WTC11 (cell line): ENCODE results near the gene PARK7.

Experiments
- CTCF ChIP-seq: fragments of 200-600 bp; IDR thresholded peaks from 2 replicates; pipeline ENCODE4 v1.8.0; 2022; ENCODE audit warnings: antibody characterized with exemption
- ESRRA ChIP-seq: sonication (generic); formaldehyde crosslinking; IDR thresholded peaks from 2 replicates; pipeline ENCODE4 v1.8.1; 2022; ENCODE audit warnings: mild to moderate bottlenecking, missing genetic modification reagents, borderline replicate concordance
- ETV6 ChIP-seq: sonication (generic); formaldehyde crosslinking; IDR thresholded peaks from 2 replicates; pipeline ENCODE4 v1.8.1; 2022; ENCODE audit warnings: mild to moderate bottlenecking, missing genetic modification reagents
- FOXK1 ChIP-seq: sonication (generic); formaldehyde crosslinking; IDR thresholded peaks from 2 replicates; pipeline ENCODE4 v1.8.0; 2022; ENCODE audit warnings: mild to moderate bottlenecking, moderate library complexity, missing genetic modification reagents
- JUN ChIP-seq: sonication (generic); formaldehyde crosslinking; IDR thresholded peaks from 2 replicates; pipeline ENCODE4 v1.8.0; 2023; ENCODE audit warnings: mild to moderate bottlenecking, missing genetic modification reagents
- NR3C1 ChIP-seq: sonication (generic); formaldehyde crosslinking; conservative IDR thresholded peaks from 2 replicates; pipeline ENCODE4 v1.8.1; 2023; ENCODE audit warnings: low read depth, mild to moderate bottlenecking, missing genetic modification reagents
- TCF7 ChIP-seq: sonication (generic); formaldehyde crosslinking; IDR thresholded peaks from 2 replicates; pipeline ENCODE4 v1.8.0; 2022; ENCODE audit warnings: mild to moderate bottlenecking, low read depth, missing genetic modification reagents, moderate library complexity
- ZNF121 ChIP-seq: sonication (generic); formaldehyde crosslinking; IDR thresholded peaks from 2 replicates; pipeline ENCODE4 v1.8.0; 2023; ENCODE audit warnings: missing genetic modification reagents
- ZNF138 ChIP-seq: sonication (generic); formaldehyde crosslinking; conservative IDR thresholded peaks from 2 replicates; pipeline ENCODE4 v1.8.1; 2022; ENCODE audit warnings: mild to moderate bottlenecking, moderate library complexity, missing genetic modification reagents
- ZNF425 ChIP-seq: fragments of 250-450 bp; sonication (Bioruptor Pico); conservative IDR thresholded peaks from 2 replicates; pipeline ENCODE4 v1.9.0; 2021; ENCODE audit warnings: mild to moderate bottlenecking
- TF ChIP-seq, protein P1 (sequence below): sonication (generic); formaldehyde crosslinking; IDR thresholded peaks from 2 replicates; pipeline ENCODE4 v1.8.0; 2022; ENCODE audit warnings: mild to moderate bottlenecking, missing genetic modification reagents
- TF ChIP-seq, protein P2 (sequence below): sonication (generic); formaldehyde crosslinking; IDR thresholded peaks from 2 replicates; pipeline ENCODE4 v1.8.0; 2022; ENCODE audit warnings: missing genetic modification reagents
- TF ChIP-seq, protein P3 (sequence below): sonication (generic); formaldehyde crosslinking; IDR thresholded peaks from 2 replicates; pipeline ENCODE4 v1.8.1; 2023; ENCODE audit warnings: mild to moderate bottlenecking, moderate library complexity, missing genetic modification reagents
- TF ChIP-seq, protein P4 (sequence below): fragments of 250-450 bp; sonication (Bioruptor Pico); IDR thresholded peaks from 2 replicates; pipeline ENCODE4 v1.9.0; 2021; ENCODE audit warnings: mild to moderate bottlenecking, borderline replicate concordance

GRCh38 chr1:7928247-7928646 lies 33.3 kb upstream of the PARK7 start:
- TF ChIP-seq CTCF: no peak
- no peak for TF ChIP-seq NR3C1 (CRISPR knock-in tag)
- no peak for TF ChIP-seq TCF7 (CRISPR knock-in tag)
- TF ChIP-seq, protein P1, sequence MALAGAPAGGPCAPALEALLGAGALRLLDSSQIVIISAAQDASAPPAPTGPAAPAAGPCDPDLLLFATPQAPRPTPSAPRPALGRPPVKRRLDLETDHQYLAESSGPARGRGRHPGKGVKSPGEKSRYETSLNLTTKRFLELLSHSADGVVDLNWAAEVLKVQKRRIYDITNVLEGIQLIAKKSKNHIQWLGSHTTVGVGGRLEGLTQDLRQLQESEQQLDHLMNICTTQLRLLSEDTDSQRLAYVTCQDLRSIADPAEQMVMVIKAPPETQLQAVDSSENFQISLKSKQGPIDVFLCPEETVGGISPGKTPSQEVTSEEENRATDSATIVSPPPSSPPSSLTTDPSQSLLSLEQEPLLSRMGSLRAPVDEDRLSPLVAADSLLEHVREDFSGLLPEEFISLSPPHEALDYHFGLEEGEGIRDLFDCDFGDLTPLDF (CRISPR knock-in tag): no peak
- no peak for TF ChIP-seq ESRRA
- TF ChIP-seq JUN (CRISPR knock-in tag): no peak
- no peak for TF ChIP-seq ZNF121 (CRISPR knock-in tag)
- TF ChIP-seq, protein P2, sequence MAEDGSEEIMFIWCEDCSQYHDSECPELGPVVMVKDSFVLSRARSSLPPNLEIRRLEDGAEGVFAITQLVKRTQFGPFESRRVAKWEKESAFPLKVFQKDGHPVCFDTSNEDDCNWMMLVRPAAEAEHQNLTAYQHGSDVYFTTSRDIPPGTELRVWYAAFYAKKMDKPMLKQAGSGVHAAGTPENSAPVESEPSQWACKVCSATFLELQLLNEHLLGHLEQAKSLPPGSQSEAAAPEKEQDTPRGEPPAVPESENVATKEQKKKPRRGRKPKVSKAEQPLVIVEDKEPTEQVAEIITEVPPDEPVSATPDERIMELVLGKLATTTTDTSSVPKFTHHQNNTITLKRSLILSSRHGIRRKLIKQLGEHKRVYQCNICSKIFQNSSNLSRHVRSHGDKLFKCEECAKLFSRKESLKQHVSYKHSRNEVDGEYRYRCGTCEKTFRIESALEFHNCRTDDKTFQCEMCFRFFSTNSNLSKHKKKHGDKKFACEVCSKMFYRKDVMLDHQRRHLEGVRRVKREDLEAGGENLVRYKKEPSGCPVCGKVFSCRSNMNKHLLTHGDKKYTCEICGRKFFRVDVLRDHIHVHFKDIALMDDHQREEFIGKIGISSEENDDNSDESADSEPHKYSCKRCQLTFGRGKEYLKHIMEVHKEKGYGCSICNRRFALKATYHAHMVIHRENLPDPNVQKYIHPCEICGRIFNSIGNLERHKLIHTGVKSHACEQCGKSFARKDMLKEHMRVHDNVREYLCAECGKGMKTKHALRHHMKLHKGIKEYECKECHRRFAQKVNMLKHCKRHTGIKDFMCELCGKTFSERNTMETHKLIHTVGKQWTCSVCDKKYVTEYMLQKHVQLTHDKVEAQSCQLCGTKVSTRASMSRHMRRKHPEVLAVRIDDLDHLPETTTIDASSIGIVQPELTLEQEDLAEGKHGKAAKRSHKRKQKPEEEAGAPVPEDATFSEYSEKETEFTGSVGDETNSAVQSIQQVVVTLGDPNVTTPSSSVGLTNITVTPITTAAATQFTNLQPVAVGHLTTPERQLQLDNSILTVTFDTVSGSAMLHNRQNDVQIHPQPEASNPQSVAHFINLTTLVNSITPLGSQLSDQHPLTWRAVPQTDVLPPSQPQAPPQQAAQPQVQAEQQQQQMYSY (CRISPR knock-in tag): no peak
- TF ChIP-seq FOXK1 (CRISPR knock-in tag): no peak
- no peak for TF ChIP-seq ZNF138 (CRISPR knock-in tag)
- TF ChIP-seq, protein P3, sequence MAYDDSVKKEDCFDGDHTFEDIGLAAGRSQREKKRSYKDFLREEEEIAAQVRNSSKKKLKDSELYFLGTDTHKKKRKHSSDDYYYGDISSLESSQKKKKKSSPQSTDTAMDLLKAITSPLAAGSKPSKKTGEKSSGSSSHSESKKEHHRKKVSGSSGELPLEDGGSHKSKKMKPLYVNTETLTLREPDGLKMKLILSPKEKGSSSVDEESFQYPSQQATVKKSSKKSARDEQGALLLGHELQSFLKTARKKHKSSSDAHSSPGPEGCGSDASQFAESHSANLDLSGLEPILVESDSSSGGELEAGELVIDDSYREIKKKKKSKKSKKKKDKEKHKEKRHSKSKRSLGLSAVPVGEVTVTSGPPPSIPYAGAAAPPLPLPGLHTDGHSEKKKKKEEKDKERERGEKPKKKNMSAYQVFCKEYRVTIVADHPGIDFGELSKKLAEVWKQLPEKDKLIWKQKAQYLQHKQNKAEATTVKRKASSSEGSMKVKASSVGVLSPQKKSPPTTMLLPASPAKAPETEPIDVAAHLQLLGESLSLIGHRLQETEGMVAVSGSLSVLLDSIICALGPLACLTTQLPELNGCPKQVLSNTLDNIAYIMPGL (CRISPR knock-in tag): no peak
- no peak for TF ChIP-seq ETV6
- no peak for TF ChIP-seq ZNF425 (CRISPR knock-in tag)
- TF ChIP-seq, protein P4, sequence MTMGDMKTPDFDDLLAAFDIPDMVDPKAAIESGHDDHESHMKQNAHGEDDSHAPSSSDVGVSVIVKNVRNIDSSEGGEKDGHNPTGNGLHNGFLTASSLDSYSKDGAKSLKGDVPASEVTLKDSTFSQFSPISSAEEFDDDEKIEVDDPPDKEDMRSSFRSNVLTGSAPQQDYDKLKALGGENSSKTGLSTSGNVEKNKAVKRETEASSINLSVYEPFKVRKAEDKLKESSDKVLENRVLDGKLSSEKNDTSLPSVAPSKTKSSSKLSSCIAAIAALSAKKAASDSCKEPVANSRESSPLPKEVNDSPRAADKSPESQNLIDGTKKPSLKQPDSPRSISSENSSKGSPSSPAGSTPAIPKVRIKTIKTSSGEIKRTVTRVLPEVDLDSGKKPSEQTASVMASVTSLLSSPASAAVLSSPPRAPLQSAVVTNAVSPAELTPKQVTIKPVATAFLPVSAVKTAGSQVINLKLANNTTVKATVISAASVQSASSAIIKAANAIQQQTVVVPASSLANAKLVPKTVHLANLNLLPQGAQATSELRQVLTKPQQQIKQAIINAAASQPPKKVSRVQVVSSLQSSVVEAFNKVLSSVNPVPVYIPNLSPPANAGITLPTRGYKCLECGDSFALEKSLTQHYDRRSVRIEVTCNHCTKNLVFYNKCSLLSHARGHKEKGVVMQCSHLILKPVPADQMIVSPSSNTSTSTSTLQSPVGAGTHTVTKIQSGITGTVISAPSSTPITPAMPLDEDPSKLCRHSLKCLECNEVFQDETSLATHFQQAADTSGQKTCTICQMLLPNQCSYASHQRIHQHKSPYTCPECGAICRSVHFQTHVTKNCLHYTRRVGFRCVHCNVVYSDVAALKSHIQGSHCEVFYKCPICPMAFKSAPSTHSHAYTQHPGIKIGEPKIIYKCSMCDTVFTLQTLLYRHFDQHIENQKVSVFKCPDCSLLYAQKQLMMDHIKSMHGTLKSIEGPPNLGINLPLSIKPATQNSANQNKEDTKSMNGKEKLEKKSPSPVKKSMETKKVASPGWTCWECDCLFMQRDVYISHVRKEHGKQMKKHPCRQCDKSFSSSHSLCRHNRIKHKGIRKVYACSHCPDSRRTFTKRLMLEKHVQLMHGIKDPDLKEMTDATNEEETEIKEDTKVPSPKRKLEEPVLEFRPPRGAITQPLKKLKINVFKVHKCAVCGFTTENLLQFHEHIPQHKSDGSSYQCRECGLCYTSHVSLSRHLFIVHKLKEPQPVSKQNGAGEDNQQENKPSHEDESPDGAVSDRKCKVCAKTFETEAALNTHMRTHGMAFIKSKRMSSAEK (CRISPR knock-in tag): no peak
